Sigmoid colon (tissue), 4 donors: ENCODE data around the gene SH3BP1.

Source experiments
- POLR2A ChIP-seq, 2 donors: fragments of 450-650 bp; IDR thresholded peaks; one replicate each; pipeline ENCODE4 v1.6.1; 2016; ENCODE audit warnings: antibody characterized with exemption in 2 of 2, mild to moderate bottlenecking in 2 of 2, moderate library complexity in 2 of 2
- POLR2AphosphoS5 ChIP-seq, 4 donors: sonication (generic); formaldehyde crosslinking; IDR thresholded peaks; one replicate each; pipeline ENCODE4 v1.6.1; 2017; ENCODE audit warnings: antibody characterized with exemption in 4 of 4

GRCh38 chr22:37627121-37627520 is 12.3 kb upstream of the SH3BP1 start:
- TF ChIP-seq POLR2AphosphoS5 (IDR thresholded peaks at IDR 0.05) (no peak), POLR2A (IDR thresholded peaks at IDR 0.05) (no peak)
